GM04503 (cell line): Measurements from ENCODE around the gene AHCYL2.
"Not testable (repeated sequence)": the region's sequence is repeated elsewhere in the genome, so short reads cannot be mapped to it uniquely, and the experiment has no call there.

Experiments
- DNase-seq: peaks from one replicate; pipeline ENCODE4 v3.0.0-alpha.2; 2012; ENCODE audit warnings: low read depth

Gene AHCYL2

DNA sequence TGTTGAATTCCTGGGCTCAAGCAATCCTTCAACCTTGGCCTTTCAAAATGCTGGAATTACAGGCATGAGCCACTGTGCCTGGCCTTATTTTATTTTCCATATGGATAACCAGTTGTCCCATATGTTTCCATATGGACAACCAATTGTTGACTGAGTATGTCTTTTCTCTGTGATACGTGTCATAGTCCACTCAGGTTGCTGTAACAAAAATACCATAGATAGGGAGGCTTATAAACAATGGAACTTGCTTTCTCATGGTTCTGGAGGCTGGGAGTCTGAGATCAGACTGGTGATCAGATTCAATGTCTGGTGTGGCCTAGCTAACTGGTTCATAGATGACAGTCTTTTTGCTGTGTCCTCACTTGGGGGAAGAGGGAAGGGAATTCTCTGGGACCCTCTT is 19.4 kb downstream of the AHCYL2 start:
- no peak for DNase-seq

DNA sequence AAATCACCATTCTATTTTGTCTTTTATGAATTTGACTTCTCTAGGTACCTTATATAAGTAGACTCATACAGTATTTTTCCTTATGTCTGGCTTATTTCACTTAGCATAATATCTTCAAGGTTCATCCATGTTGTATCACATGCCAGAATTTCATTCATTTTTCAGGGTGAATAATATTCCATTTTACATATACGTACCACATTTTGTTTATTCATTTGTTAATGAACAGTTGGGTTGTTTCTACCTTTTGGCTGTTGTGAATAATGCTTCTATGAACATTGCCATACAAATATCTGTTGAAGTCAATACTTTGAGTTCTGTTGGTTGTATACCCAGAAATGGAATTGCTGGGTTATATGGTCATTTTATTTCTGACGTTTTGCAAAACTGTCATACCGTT is 20.7 kb downstream of the AHCYL2 start:
- DNase-seq, result no peak

DNA sequence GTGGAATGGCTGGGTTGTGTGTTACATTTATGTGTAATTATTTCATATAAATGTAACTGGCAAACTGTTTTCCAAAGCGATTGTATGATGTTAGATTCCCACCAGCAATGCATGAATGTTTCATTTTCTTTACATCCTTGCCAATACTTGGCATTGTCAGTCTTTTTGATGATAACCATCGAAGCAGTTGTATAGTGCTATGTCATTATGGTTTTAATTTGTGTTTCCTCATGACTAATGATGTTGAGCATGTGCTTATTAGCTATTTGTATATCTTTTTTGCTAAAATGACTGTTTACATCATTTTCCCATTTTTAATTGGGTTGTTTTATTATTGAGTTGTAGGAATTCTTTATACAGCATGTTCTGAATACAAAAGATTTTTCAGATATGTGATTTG is 22.3 kb downstream of the AHCYL2 start:
- DNase-seq, result no peak

DNA sequence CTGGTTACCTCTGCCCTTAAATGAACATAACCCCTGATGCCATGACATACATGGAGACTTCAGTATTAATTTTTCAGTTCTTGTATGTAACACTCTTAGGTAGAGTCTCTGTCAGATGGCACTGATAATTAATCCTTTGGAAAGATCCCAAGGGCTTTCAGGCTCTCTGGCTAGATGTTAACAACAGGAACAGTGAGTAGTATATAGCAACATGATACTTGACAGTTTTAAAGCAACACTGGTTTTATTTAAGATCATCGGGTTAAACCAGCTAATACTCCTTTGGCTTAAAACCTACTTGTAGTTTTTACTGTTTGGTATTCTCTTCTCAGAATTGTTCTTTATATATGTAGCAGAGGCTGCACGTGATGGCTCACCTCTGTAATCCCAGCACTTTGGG is 27.3 kb downstream of the AHCYL2 start:
- no peak for DNase-seq

- not testable (repeated sequence) for DNase-seq
Observed at GRCh38 chr7:129252603-129253002, 27.8 kb downstream of the AHCYL2 start.

DNA sequence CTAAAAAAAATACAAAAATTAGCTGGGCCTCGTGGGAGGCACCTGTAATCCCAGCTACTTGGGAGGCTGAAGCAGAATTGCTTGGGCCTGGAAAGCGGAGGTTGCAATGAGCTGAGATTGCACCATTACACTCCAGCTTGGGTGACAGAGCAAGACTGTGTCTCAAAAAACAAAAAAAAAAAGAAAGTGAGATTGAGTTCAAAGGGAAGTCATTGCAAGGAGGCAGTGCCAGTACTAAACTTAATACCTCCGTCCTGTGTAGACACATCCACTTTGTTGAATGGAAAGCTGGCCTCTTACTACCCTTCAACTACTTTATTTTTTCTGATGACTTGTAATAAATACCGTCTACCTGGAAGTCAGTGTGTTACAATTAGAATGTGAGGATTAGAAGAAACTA is 31.0 kb downstream of the AHCYL2 start:
- DNase-seq, result no peak

DNA sequence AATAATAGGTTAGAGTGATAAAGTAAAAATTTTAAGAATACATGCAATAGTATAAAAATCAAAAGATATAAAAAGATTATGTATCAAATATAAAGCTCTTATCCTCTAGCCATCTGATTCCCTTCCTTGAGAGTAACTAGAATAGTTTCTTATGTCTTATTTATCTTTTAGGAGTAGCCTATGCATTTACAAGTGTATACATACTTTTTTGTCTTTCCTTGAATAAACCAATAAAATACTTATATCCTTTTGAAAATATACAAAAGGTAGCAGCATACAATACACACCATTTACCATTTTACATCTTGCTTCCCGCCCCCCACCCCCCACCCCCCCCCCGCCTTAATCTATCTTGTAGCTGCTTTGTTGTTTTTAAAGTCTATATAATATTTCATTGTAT is 31.4 kb downstream of the AHCYL2 start:
- DNase-seq, result no peak

GRCh38 chr7:129257168-129257567 is 32.3 kb downstream of the AHCYL2 start:
- DNase-seq, result no peak

DNA sequence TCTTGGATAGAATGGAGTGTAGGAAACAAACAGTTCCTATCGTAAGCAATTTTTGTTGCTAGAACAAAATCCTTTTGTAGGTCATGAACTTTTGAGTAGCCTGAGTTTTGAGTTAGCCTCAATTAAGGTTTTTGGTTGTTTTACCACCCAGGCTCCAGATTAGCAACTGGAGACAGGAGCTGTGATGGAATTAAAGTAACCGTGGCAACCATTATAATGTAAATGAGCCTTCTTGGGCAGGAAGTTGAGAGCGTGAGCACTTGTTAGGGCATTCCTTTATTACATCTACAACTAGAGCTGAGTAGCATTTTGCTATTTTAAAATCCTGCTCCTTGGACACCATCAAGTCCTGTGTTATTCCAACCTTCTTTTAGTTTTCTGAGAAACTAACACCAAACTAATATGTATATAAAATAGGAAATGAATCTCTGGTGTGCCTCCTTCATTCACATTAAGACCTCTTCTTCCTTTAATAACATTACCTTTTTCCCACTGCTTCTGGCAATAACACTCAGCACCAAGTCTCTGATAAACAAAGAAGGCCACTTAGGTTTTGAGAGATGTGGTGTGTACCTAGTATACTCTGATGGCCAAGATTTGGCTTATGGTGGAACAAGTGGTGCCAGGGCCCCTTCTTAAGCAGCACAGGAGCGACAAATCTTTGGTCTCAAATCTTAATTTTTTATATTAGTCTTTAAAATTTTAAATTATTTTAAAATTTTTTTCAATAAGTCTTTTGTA is 34.0 kb downstream of the AHCYL2 start:
- DNase-seq, result no peak

DNA sequence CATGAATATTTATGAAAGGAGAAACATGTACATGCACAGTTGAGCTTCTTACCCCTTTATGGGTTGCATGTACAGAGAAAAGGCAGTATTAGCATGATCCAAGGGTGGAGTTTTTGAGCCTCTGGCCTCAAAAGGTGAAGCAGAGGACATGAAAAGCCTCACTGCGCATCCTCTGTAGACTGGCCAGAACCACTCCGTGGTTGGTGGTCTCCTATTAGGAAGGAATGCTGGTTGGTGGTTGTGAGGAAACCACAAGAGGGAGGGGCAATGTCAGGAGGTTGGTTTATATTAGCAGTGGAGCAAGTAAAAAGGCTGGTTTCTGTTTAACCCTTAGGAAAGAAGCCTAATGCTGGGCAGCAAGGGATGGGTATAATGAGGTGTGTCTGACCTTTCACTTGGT is 37.5 kb downstream of the AHCYL2 start:
- DNase-seq, result no peak

GRCh38 chr7:129263168-129263567 is 38.3 kb downstream of the AHCYL2 start:
- no peak for DNase-seq

GRCh38 chr7:129264534-129264933 is 39.7 kb downstream of the AHCYL2 start:
- no peak for DNase-seq

DNA sequence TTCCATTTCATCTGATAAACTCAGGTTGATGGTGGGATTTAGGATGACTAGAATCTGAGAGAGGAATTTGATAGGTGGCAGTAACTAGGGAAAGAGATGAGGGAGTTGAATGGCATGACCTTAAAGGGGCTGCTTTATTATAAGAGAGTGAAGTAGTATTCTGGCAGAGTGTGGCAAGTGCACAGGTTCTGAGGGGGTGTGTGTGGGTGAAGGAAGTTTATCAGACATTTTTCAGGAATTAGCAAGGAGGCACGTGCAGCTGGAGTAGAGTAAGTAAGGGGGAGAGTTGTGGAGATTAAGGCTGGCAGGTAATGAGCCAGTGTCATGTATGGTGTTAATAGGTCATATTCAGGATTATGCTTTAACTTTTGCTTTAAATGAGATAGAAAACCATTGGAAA is 40.5 kb downstream of the AHCYL2 start:
- DNase-seq, result no peak

DNA sequence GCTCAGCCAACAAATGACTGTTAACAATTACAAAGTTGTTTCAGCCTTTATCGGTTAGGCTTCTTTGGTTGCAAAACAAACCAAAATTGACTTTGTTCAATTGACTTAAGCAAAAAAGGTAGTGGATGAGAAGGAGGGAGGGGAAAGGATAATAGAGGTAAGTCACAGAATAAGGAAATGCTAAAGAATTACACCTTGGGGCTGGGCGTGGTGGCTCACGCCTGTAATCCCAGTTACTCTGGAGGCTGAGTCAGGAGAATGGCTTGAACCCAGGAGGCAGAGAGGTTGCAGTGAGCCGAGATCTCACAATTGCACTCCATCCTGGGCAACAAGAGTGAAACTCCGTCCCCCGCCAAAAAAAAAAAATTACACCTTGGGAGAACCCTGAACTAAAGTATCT is 41.4 kb downstream of the AHCYL2 start:
- no peak for DNase-seq

- DNase-seq, result no peak
Observed at GRCh38 chr7:129270077-129270476, 45.2 kb downstream of the AHCYL2 start.

DNA sequence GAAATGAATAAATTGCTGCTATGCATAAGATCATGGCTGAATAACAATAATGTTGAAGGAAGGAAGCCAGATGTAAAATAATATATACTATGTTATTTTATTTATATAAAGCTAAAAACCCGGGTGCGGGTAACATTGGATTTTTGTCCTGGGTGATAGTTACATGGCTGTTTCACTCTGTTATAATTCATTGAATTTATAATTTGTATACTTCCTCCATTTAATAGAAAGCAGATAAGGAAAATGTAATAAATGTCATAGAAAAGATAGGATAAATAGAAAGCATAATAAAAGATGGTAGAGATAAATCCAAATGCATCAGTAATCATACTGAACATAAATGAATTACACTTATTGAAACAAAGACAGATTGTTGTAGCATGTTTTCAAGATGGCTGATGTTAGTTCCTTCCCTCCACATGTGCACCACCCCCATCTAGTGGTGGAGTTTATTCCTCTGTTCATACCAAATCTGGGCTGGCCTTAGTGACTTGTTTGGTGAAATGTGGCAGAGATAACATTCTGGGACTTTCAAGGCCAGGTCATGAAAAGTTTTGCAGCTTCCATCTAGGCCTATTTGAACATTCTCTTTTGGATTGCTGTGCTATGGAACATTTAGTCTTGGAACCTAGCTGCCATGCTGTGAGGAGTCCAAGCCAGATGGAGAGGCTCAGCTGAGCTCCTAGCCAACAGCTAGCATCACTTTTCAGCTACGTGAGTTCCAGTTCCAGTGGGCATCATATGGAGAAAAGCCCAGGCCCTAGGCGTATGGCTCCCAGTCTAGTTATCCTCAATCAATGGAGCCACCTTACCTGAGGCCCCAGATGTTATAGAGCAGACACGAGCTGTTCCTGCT is 46.9 kb downstream of the AHCYL2 start:
- no peak for DNase-seq

DNA sequence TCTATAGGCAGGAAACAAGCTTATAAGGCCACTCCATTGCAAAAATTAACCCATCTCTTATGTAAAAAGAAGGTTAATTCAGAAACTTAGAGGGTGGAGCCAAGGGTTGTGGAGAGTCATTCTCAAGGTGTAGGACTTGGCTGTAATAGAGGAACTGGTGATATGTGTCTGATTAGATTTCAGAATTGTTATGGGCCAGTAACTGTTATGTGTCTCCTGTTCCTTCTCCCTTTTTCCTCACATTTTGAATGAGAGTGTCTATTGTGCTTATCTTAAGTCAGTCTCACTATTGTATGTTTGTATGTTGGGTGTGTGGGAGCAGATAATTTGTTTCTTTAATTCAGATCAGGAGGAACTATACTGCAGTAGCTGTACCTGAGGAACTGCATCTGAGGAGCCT is 49.1 kb downstream of the AHCYL2 start:
- no peak for DNase-seq

GRCh38 chr7:129277629-129278028 is 52.8 kb downstream of the AHCYL2 start:
- no peak for DNase-seq

DNA sequence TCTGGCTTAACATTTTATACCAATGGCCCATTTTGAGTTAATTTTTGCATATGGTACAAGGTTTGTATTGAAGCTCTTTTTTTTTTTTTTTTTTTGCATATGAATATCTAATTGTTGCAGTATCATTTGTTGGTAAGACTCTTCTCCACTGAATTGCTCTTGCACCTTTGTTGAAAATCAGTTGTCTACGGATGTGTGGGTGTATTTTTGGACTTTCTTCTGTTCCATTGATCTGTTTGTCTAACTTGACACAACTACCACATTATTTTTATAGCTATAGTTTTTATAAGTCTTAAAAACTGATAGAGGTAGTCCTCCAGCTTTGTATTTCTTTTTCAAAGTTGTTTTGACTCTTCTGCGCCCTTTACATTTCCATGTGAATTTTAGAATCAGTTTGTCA is 53.9 kb downstream of the AHCYL2 start:
- no peak for DNase-seq

- no peak for DNase-seq
Observed at GRCh38 chr7:129279757-129280156, 54.9 kb downstream of the AHCYL2 start.

DNA sequence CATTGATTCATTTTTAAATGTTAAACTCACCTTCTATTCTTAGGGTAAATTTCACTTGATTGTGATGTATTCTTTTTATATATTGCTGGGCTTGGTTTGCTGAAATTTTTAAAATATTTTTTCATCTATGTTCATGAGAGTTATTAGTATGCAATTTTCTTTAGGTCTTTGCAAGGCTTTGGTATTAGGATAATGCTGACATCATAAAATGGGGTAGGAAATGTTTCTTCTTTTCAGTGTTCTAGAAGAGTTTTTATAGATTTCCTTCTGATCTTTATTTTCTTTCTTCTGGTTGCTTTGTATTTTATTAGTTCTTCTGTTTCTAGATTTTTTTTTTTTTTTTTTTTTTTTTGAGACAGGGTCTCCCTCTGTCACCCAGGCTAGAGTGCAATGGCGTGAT is 56.3 kb downstream of the AHCYL2 start:
- DNase-seq, result no peak

DNA sequence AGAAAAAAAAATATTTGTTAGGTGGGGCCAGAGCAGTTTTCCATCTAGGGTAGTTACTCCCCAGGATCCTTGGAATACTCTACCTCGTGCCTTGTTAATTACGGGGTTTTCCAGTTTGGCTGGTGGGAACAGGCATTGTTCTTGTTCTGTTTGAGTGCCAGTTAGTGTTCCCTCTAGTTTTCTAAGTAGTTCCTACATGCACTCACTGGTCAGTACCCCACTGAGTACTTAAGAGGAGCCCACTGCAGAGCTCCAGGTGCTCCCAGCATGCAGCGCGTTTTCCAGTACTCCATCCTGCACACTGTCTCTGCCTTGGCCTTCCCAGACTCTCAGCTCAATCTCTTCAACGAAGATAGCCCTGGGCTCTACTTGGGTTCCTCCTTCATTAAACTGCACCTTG is 58.0 kb downstream of the AHCYL2 start:
- DNase-seq, result no peak

GRCh38 chr7:129283936-129284335 is 59.1 kb downstream of the AHCYL2 start:
- DNase-seq, result no peak

DNA sequence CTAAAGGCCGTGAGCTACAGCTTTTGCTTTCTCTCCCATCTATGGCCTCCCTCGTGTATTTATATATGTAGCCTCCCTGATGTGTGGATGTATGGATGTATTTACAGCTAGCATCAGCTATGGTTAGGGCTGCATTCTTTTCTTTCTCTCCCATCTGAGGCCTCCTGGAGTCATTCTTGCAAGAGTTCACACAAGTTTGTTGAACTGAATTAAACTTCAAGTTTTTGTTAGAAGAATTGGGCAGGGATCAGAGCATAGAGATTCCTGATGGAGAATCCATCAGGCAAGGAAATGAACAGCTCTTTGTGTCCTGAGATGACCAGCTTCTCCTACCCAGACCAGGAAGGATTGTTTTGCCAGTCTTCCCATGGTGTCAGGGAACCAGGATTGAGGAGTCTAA is 60.3 kb downstream of the AHCYL2 start:
- DNase-seq, result no peak
